A549 (cell line): ENCODE data around the gene PPP1R7.

Source experiments
- CBX8 ChIP-seq: fragments of 200-600 bp; sonication (generic); IDR thresholded peaks from 2 replicates; pipeline ENCODE4 v1.6.1; 2016
- CHD4 ChIP-seq: fragments of 200-600 bp; sonication (generic); IDR thresholded peaks from 2 replicates; pipeline ENCODE4 v1.6.1; 2016; ENCODE audit warnings: antibody characterized with exemption, mild to moderate bottlenecking, borderline replicate concordance
- CTCF ChIP-seq: fragments of >200 bp; sonication (Bioruptor Twin); formaldehyde crosslinking; IDR thresholded peaks from 3 replicates; pipeline ENCODE4 v1.5.1; 2016
- HDAC2 ChIP-seq: fragments of 200-600 bp; sonication (generic); IDR thresholded peaks from 2 replicates; pipeline ENCODE4 v1.6.1; 2016
- MYC ChIP-seq: IDR thresholded peaks from 2 replicates; pipeline ENCODE4 v1.6.1; 2012; ENCODE audit warnings: mild to moderate bottlenecking, inconsistent platforms, low read length, improper control_type of control experiment, borderline replicate concordance
- POLR2A ChIP-seq: IDR thresholded peaks from 2 replicates; pipeline ENCODE4 v1.6.1; 2012; ENCODE audit warnings: mild to moderate bottlenecking, low read length
- ZFP36 ChIP-seq: fragments of 450-650 bp; IDR thresholded peaks from 2 replicates; pipeline ENCODE4 v1.6.1; 2014; ENCODE audit warnings: borderline replicate concordance; ENCODE audit not compliant: partially characterized antibody

- TF ChIP-seq CHD4 (no peak), CBX8 (no peak), CTCF (no peak), ZFP36 (no peak), POLR2A (no peak), HDAC2 (no peak), MYC (no peak)
Observed at GRCh38 chr2:241228081-241228859, 78.0 kb downstream of the PPP1R7 start.
